Muscle of leg (tissue), 11 donors: Measurements from ENCODE around the gene PRKD1. TPM values are rescaled to one million over a fixed set of nuclear protein-coding genes. Genes with fewer than 3 reads are reported as not detected.
A peak's percentile ranks its signal among the peaks of the same experiment; 100 is the strongest.

ENCODE experiments used
- DNase-seq: peaks from one replicate; pipeline ENCODE4 v3.0.0; 2013
- H3K27ac ChIP-seq: one replicate; pipeline ENCODE4 v1.5.1; 2013; ENCODE audit warnings: mild to moderate bottlenecking, low read length, control low read depth
- H3K27me3 ChIP-seq: one replicate; pipeline ENCODE4 v1.6.1; 2013; ENCODE audit warnings: low read length; ENCODE audit not compliant: control insufficient read depth, insufficient read depth
- H3K36me3 ChIP-seq: one replicate; pipeline ENCODE4 v1.6.1; 2013; ENCODE audit warnings: low read length; ENCODE audit not compliant: control insufficient read depth, insufficient read depth
- H3K4me1 ChIP-seq: one replicate; pipeline ENCODE4 v1.6.1; 2013; ENCODE audit warnings: low read length; ENCODE audit not compliant: control insufficient read depth, insufficient read depth
- H3K4me3 ChIP-seq: one replicate; pipeline ENCODE4 v1.5.1; 2013; ENCODE audit warnings: low read length, control low read depth
- H3K9me3 ChIP-seq: replicated peaks from 2 replicates; pipeline ENCODE4 v1.6.1; 2013; ENCODE audit warnings: low read depth, low read length; ENCODE audit not compliant: control insufficient read depth
- WGBS: methylation state at CpG from one replicate; pipeline ENCODE4 v1.1.5; 2013; ENCODE audit warnings: missing lambda C conversion rate; ENCODE audit not compliant: insufficient coverage; 5-methylcytosine and 5-hydroxymethylcytosine counted together
- polyA plus RNA-seq, 8 donors: library from polyadenylated mRNA; unstranded; fragments of 120-200 nt; gene quantifications; one replicate each; pipeline versions ENCODE4 v1.2.1 to v1.2.3, GENCODE V29; 2013; ENCODE audit warnings: inconsistent platforms in 1 of 8, low replicate concordance in 1 of 8; ENCODE audit not compliant: insufficient read length in 8 of 8, insufficient read depth in 1 of 8
- total RNA-seq: library from RNA; stranded (reverse); fragments of 120-200 nt; gene quantifications from one replicate; pipeline ENCODE4 v1.2.4, GENCODE V29; 2013

PRKD1 gene
- total and polyA plus RNA-seq, 9 donors = 14.0 to 31.2 (median 22.4) TPM

GRCh38 chr14:29668201-29668600, 259.4 kb downstream of the PRKD1 start:
- no peak overlapping the region for H3K27ac ChIP-seq
- no peak overlapping the region for H3K4me3 ChIP-seq
- H3K9me3 ChIP-seq = no peaks in the 10 kb centered on the region
- H3K4me1 ChIP-seq = no peaks in the 10 kb centered on the region
- WGBS = no CpG with 5 or more reads among the region's 1 CpG
- DNase-seq = no peak
- H3K27me3 ChIP-seq = no peaks in the 10 kb centered on the region
- H3K36me3 ChIP-seq = peaks cover 1% of the 10 kb centered on the region

DNA sequence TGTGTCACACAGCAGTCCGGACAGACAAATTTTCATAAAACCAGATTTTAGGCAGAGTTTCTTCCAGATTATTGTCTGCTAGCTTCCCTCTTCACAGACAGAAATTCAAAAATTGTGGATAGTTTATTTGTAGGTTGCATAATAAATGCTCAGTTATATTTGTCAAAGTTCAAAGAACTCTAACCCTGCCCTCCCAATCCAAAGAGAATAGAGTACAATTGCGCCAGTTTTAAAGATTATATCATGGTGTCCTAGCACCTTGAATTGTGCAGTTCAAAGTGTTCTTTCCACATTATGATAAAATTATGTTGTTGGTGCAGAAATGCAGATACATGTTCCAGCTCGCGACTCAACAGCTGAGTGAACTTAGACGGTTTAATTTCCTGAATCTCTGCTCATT, 263.1 kb downstream of the PRKD1 start:
- H3K4me1 ChIP-seq = no peaks in the 10 kb centered on the region
- H3K27ac ChIP-seq = no peak overlapping the region
- WGBS = no CpG with 5 or more reads among the region's 5 CpGs
- no peaks in the 10 kb centered on the region for H3K27me3 ChIP-seq
- H3K36me3 ChIP-seq = peaks cover 2% of the 10 kb centered on the region
- H3K4me3 ChIP-seq = no peak overlapping the region
- DNase-seq = no peak
- H3K9me3 ChIP-seq = no peaks in the 10 kb centered on the region

- no peak for DNase-seq
- Histone ChIP-seq H3K9me3 (no peaks in the 10 kb centered on the region), H3K4me3 (no peak overlapping the region), H3K36me3 (peaks cover 2% of the 10 kb centered on the region), H3K27ac (no peak overlapping the region), H3K4me1 (no peaks in the 10 kb centered on the region), H3K27me3 (no peaks in the 10 kb centered on the region)
- 100% methylated on average over 1 of the region's 7 CpGs for WGBS
Measured at GRCh38 chr14:29663281-29663801, 264.3 kb downstream of the PRKD1 start.

DNA sequence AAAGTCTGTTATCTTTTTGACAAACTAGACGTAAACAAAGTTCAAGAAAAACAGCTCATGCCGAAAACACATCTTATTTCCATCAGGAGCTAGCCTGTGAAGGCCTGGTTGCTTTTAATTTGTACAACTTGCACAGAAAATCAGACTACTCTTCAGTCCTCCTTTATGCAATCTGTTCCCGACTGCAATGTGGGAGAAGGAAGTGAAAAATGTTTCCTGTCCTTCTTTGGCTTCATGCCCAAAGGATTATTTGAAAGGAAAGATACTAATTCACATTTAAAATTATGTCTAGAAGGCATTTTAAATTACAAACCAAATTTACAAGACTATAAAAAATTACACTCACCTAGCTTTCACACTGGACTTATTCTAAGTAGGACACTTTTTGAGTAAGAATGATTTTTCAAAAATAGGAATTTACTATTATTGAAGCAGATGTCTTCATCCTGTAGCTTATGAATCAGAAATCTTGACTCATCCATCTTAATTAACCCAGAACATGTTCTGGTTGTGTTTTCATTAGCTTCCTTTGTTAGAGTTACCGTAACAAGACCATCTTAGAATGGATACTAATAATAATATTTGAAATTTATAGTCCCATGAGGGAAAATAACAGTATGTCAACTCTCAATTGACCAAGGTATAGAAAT, 272.6 kb downstream of the PRKD1 start:
- DNase-seq = peak; percentile 25
- Histone ChIP-seq H3K27me3 (no peaks in the 10 kb centered on the region), H3K36me3 (peaks cover 2% of the 10 kb centered on the region), H3K9me3 (peaks cover 4% of the 10 kb centered on the region), H3K4me3 (no peak overlapping the region), H3K4me1 (no peaks in the 10 kb centered on the region), H3K27ac (no peak overlapping the region)
- 80% methylated on average over 1 of the region's 4 CpGs for WGBS

DNA sequence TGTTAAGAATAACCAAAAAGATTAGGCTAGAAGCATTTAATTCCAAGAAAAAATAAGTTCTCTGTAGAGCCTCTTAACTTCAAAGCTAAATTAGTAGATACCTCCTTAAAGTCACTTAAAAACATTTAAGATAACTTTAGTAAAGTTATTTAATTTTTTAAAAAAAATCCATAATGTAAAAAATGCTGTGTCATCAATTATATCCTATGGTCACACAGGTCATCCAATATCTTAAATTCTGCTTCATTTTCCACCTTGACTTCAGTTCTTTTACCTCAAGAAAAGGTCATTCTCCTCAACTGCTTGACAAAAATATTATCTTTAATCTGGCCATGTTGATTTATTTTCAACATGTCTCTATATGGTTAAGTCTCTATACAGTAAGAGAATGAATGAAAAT, 274.3 kb downstream of the PRKD1 start:
- H3K4me3 ChIP-seq = no peak overlapping the region
- H3K36me3 ChIP-seq = peaks cover 5% of the 10 kb centered on the region
- peaks cover 17% of the 10 kb centered on the region for H3K9me3 ChIP-seq
- no peaks in the 10 kb centered on the region for H3K4me1 ChIP-seq
- no peak for DNase-seq
- no peaks in the 10 kb centered on the region for H3K27me3 ChIP-seq
- H3K27ac ChIP-seq = no peak overlapping the region

DNA sequence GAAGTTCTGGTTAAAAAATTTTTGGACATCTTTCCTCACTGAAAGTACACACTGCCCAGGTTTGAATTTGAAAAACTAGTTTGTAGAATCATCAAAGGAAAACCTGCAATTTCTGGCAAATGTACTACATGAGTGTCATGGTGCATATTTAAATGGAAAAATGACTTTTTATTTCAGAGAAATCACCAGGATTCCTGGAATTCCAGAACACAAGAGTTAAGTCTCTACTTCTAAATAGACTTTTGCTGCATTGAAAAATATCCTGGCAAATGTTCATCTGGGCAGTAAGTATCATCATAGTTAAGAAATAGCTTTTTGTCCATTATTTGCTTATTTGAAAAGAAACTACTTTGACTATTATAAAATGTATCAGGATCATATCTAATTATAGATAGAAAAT, 275.1 kb downstream of the PRKD1 start:
- no peaks in the 10 kb centered on the region for H3K4me1 ChIP-seq
- H3K4me3 ChIP-seq = no peak overlapping the region
- H3K9me3 ChIP-seq = peaks cover 24% of the 10 kb centered on the region
- H3K27me3 ChIP-seq = no peaks in the 10 kb centered on the region
- DNase-seq = peak; percentile 57
- peaks cover 5% of the 10 kb centered on the region for H3K36me3 ChIP-seq
- H3K27ac ChIP-seq = no peak overlapping the region

DNA sequence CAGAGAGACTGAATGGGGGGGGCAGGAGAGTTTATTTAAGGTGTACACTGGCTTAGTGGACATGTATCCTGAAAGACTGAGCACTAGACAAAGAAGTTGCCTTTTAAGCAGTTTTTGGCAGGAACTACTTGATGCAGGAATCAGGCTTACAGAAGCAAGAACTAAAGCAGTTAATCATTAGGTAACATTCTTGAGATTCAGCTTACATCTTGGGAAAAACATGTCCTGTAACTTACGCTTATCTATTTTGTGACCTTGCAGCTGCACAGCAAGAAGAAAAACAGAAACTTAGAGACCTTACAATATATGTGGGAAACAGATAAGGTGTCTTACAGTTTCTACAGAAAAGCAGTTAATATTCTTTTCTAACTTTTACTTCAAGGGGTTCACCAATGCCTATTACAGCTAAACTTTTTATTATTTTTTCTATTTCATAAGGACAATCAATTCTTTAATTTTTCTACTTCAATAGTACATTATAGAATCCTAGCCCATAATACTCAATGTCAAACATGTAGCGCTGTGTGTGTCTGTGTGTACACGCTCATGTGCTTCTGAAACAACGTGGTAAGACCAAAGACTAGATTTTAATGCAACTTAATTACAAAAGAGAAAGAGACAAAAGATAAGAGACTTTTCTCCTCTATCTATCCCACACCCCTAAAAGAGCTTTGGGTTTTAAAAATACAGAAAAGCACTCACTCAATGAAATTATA, 276.9 kb downstream of the PRKD1 start:
- Histone ChIP-seq H3K9me3 (peaks cover 33% of the 10 kb centered on the region), H3K4me1 (no peaks in the 10 kb centered on the region)
- no CpG with 5 or more reads among the region's 4 CpGs for WGBS

GRCh38 chr14:29649170-29649569, 278.5 kb downstream of the PRKD1 start:
- Histone ChIP-seq H3K4me3 (no peak overlapping the region), H3K27me3 (no peaks in the 10 kb centered on the region), H3K9me3 (peaks cover 33% of the 10 kb centered on the region), H3K36me3 (peaks cover 5% of the 10 kb centered on the region), H3K27ac (no peak overlapping the region), H3K4me1 (no peaks in the 10 kb centered on the region)
- no peak for DNase-seq
- no CpG with 5 or more reads among the region's 3 CpGs for WGBS

More for the DNA sequence above, 276.9 kb downstream of the PRKD1 start:
- no peaks in the 10 kb centered on the region for H3K27me3 ChIP-seq
- DNase-seq = no peak
- peaks cover 5% of the 10 kb centered on the region for H3K36me3 ChIP-seq
- no peak overlapping the region for H3K4me3 ChIP-seq
- no peak overlapping the region for H3K27ac ChIP-seq

DNA sequence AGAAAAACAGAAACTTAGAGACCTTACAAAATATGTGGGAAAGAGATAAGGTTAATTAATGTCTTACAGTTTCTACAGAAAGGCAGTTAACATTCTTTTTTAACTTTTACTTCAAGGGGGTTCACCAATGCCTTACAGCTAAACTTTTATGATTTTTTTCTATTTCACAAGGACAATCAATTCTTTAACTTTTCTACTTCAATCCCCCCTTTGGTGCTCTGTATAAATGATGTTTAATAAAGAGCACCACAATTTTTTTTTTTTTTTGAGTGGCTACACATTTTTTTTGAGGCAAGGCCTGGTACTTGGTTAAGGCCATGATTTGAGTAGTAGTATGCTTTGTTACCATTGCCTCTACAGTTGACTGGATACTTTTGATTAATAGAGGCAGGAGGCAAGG, 279.6 kb downstream of the PRKD1 start:
- Histone ChIP-seq H3K27me3 (no peaks in the 10 kb centered on the region), H3K4me1 (no peaks in the 10 kb centered on the region), H3K27ac (no peak overlapping the region), H3K4me3 (no peak overlapping the region), H3K36me3 (peaks cover 5% of the 10 kb centered on the region), H3K9me3 (peaks cover 33% of the 10 kb centered on the region)
- no peak for DNase-seq

DNA sequence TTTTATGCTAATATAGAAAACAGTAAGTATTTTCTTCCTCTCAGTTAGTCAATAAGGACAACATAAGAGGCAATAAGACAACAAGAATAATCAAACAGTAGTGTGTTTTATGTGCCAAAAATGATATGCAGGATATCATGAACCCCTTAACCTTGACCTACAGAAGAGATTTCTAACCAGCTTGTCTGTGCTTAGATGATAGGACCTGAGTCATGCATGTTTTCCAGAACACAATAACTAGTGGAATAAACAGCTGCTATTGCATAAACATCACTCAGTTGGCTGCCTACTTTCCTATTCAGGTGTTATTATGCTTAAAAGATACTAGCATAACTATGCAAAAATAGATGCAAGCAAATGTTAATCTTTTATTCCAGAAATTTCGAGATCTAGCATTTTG, 282.5 kb downstream of the PRKD1 start:
- H3K27me3 ChIP-seq = no peaks in the 10 kb centered on the region
- peaks cover 4% of the 10 kb centered on the region for H3K36me3 ChIP-seq
- H3K9me3 ChIP-seq = peaks cover 30% of the 10 kb centered on the region
- WGBS = no CpG with 5 or more reads among the region's 1 CpG
- H3K4me3 ChIP-seq = no peak overlapping the region
- no peak for DNase-seq
- H3K4me1 ChIP-seq = no peaks in the 10 kb centered on the region
- H3K27ac ChIP-seq = no peak overlapping the region
